DMS 273 treated with DMSO at 0.1 percent for 48 hours (cell line): Measurements from ENCODE around the gene CLCN4.

ENCODE experiments used
- DNase-seq: peaks from one replicate; lab custom pipeline; 2025; lab: John Stamatoyannopoulos, UW

CLCN4 gene

DNA sequence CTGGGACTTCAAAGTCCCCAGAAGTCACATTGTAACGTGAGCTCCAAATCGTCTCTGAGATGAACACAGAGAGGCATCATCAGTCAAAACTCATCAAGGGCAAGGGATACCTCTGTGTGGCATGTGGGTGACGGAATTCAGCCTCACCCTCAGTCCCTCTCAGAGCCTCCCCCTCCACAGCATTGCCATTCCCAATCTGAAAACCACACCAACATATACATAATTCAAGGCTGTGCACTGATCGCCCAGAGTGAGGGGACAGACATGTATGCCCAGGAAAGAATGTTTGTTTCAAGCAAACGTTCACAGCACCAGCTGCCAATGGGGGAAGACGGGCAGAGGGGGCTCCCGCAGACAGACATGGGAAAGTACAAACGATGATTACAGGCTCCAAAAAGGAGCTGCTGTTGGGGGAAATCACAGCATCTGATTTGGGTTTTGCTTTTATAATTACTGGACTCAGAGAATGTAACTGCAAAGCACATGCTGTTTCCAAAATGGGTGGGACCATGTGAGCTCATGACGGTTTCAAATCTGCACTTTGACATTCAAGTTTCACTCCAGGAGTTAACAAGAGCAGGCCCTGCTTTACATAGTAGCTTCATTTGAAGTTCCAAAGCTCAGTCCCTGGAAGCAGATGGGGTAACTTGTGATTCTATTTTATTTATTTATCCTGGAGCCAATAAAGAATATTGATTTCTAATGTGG is 88.3 kb downstream of the CLCN4 start:
- DNase-seq = no peak

DNA sequence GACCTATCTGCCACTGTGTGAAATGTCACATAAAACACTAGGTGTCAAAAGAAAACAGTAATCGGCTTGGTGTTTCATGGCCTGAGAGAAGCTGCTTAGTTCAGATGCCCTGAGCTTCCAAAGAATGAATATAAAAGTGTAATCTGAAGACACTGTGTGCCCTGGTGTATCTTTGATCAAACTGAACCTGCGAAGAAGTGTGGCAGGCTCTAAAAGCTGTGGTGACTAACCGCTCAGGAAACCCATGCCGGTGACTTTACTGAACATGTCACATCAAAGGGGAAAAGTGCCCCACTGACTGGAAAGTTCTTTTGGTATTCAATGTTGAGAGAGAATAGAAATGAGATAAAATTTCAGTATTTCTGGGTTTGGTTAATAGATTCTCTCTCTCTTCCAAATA is 89.1 kb downstream of the CLCN4 start:
- DNase-seq = no peak

DNA sequence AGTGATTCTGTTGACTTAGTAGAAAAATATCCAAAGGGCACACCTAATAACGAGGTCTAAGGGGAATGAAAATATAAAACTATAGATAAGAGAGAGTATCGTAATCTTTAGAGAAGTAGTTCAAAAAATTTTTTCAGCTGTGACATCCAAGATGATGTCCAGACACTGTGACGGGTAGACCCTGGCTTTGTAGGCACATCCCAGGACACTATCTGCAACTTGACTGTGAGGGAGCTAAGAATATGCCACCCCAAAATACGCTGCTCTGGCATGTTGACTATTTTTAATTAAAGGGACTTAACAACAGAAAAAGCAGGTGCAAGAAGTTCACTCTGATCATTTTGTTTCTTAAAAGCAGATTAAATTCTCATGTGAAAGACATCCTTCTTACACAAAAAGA is 89.5 kb downstream of the CLCN4 start:
- DNase-seq = no peak

DNA sequence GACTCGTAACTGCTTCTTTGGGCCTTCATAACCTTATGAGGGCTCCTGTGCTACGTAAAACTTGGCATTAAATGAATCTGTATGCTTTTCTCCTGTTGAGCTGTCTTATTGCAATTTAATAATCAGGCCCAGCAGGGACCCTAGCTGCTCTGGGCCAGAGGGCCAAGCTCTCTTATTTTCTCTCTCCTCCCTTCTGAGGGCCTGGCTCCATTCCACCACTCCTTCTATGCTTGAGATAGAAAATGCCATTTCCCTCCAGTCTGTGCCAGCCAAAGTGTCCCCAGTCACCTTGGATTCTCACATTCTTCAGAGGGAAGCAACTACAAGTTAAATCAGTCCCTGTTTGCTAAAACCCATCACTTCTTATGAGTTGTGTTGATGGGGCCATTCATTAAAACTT is 90.1 kb downstream of the CLCN4 start:
- DNase-seq = no peak

DNA sequence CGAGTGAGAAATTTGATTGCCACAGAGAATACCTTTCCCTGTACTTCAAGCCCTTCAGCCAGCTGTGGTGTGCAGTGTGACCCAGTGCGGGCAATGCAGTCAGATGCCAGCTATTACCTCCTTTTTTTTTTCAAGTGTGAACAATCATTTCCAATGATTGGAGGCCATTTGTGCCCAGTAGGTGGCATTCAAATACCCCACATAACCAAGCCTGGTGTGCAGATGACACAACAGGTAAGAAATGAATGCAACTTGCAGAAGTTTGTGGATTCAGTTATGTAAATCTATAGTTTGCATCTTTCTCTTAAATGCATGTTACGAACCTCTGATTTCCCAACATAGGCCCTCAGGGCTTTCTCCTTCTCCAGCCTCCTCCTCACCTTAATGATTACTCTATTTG is 98.0 kb downstream of the CLCN4 start:
- DNase-seq = peak; percentile 11

DNA sequence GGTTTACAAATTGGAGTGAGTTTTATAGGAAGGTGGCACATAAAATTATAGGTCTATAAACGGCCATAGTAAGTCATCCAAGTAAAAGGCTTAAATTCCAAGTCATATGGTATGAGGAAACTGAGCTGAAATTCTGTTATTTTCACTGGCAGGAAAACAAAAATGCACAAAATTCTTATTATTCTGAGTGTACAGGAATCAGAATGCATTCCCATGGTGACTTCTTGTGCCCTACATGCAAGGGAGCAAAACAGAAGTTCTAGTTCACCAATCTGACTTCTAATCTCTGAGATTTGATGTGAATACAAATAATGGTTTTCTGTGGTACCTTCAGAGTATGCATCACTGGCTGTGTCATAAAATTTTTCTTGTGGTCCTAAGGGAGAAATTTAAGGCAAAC is 102.9 kb downstream of the CLCN4 start:
- DNase-seq = no peak

DNA sequence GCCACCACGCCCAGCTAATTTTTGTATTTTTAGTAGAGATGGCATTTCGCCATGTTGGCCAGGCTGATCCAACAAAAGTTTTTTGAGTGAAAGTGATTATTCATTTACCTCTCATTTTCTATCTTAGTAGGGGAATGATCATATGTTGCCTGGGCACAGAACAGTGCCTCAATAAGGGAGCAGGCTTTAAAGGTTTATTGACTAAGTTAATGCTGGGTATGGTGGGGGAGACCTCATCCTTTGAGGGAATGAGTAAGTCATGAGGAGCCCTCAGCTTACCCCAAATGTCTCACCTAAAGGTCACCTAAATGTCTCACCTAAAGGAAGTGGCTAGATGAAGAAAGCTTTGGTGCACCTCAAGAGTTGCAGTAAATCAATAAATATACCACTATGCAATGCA is 109.0 kb downstream of the CLCN4 start:
- no peak for DNase-seq

DNA sequence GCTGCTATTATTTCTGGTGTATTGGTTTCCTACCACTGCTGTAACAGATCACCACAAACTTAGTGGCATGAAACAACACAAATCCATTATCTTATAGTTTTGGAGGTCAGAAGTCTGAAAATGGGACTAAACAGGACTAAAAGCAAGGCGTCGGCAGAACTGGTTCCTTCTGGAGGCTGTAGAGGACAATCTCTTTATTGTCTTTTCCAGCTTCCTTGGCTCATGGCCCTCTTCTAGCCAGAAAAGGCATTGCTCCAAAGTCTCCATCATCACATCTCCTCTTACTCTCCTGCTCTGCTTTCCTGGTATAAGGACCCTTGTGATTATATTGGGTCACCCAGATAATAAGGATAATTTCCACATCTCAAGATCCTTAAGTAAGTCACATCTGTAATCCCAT is 121.9 kb downstream of the CLCN4 start:
- DNase-seq = no peak

DNA sequence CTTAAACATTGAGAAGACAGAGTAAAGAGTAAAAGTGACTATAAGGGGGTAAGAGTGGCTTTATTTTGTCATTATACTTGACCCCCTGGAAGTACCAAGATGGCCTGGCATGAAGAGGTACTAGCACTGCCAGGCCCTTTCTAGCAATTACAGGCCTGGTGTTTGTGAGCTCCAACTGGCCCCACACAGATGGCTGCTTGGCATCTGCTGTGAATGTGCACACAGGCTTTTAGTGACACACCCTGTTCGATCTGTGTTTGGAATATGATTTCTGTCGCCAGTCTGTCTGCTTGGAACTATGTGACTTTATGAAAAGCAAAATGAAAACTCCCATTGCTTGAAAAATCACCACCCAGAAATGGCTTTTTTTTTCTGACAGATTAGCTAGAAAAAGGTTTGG is 123.3 kb downstream of the CLCN4 start:
- DNase-seq = peak; percentile 61

DNA sequence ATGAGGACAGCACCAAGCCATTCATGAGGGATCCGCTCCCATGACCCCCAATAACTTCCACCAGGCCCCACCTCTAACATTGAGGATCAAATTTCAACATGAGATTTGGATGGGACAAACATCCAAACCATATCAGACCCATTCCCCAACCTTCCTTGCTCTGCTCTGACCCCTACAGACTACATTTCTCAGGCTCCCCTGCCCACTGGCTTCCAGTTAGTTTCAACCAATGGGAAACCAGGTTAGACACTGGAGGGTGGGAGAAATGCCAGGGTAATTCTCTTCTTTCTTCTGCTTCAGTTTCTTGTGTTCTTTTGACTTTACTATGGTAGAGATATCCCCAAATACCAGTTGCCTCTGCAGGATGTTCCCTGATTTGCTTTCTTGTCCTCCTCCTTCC is 125.7 kb downstream of the CLCN4 start:
- DNase-seq = no peak

DNA sequence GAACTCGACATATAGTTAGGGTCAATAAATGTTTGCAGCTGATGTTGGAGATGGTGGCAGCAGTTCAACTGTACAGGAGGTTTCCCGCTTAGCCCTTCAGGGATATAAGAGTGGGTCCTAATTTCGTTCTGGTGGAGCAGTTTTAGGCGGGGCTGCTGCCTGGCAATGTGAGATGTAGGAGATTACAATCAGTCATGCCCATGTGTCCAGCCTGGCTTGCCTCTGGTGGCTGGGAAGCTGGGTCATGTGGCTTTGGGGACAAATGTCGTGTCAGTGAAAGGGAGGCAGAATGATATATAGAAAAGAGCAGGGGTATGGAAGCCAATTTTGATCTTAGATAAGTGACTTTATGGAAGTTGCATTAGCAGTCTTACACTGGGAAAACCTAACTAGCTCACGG is 129.4 kb downstream of the CLCN4 start:
- no peak for DNase-seq
